Testis (tissue), 3 donors: ENCODE measurements around the gene SATB2. TPM values are rescaled to one million over a fixed set of nuclear protein-coding genes. Genes with fewer than 3 reads are reported as not detected.

Experiments used
- DNase-seq: peaks from one replicate; pipeline ENCODE4 v3.0.0-alpha.2; 2019
- H3K27ac ChIP-seq, 2 donors: fragments of 200-600 bp; sonication (generic); one replicate each; pipeline ENCODE4 v1.5.1; 2019
- H3K27me3 ChIP-seq: fragments of 200-600 bp; sonication (generic); one replicate; pipeline ENCODE4 v1.5.1; 2019
- H3K36me3 ChIP-seq: fragments of 200-600 bp; sonication (generic); one replicate; pipeline ENCODE4 v1.5.1; 2017; ENCODE audit warnings: low read depth; ENCODE audit errors: missing control alignments
- H3K4me1 ChIP-seq: fragments of 200-600 bp; sonication (generic); one replicate; pipeline ENCODE4 v1.5.1; 2019
- H3K4me3 ChIP-seq, 2 donors: fragments of 200-600 bp; sonication (generic); one replicate each; pipeline ENCODE4 v1.5.1; 2017 to 2019
- H3K9me3 ChIP-seq: fragments of 200-600 bp; sonication (generic); one replicate; pipeline ENCODE4 v1.5.1; 2017
- POLR2A ChIP-seq: fragments of 450-650 bp; IDR thresholded peaks from one replicate; pipeline ENCODE4 v1.6.1; 2017; ENCODE audit warnings: antibody characterized with exemption, mild to moderate bottlenecking, moderate library complexity
- WGBS, 2 donors: methylation state at CpG; one replicate each; pipeline ENCODE4 v1.1.5; 2018; 5-methylcytosine and 5-hydroxymethylcytosine counted together
- intact Hi-C: fragments of 100-400 bp; cut with DNase I; formaldehyde crosslinking; loops from one replicate; pipeline ENCODE4 v1.15.1; 2023; ENCODE audit warnings: low total_unique reads
- polyA plus RNA-seq: library from polyadenylated mRNA; stranded (reverse); fragments of 350-450 nt; fragmentation: Illumina TruSeq; extraction: RNeasy Lipid Tissue Mini Kit (QIAGEN cat#74804); gene quantifications from one replicate; pipeline ENCODE4 v1.2.3, GENCODE V29; 2014; ENCODE audit warnings: low read depth, low replicate concordance; ENCODE audit not compliant: insufficient read depth
- total RNA-seq, 2 donors: library from RNA; depleted of rRNA; stranded (reverse); fragments of >200 nt; gene quantifications; one replicate each; pipeline ENCODE4 v1.2.3, GENCODE V29; 2016
- TF ChIP-seq, protein P1 (sequence below), 3 experiments: fragments of 450-650 bp in 2 of 3; fragments of 200-600 bp in 1 of 3; sonication (generic) in 1 of 3; IDR thresholded peaks; one replicate each; pipeline ENCODE4 v1.5.1; 2016 to 2019; ENCODE audit warnings: antibody characterized with exemption in 3 of 3, mild to moderate bottlenecking in 2 of 3, moderate library complexity in 1 of 3

The SATB2 gene
- total and polyA plus RNA-seq, 3 donors from 2014 or later = 5.1 to 15.1 (median 14.1) TPM

DNA sequence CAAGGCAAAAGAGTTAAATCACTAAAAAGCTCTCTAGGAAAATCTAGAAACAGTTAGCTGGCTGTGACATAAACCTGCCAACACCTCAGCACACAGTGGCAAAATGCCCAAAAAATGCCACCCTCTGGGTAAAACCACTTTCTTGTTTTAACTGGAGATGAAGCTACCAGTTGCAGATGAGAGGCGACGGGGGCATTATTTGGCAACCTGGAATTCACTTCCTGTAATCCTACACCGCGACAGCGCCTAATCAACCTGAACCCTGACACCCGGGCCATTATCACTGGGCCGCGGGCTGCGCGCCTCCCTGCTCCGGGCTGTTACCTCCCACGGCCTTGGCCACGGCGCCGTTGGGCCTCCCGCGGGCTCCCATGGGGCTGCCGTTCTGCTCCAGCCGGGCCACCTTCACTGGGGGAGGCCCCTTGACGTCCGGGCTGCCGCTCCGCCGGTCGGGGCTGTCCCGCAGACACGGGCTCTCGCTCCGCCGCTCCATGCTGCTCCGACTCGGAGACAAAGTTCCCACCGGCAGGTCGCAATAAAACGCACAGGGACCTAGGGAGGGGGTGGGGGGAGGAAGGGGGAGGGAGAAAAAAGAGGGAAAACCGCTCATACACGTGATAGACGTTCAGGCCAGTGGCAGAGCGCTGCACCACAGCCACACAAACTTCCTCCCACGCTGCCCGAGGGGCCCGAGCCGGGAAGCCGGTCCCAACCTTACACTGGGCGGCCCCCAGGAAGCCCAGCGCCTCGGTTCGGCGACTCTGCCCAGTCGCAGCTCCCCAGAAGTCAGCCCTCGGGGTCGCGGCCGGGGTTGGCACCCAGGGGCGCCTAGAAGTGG, 2.0 kb downstream of the SATB2 start:
- Histone ChIP-seq H3K9me3 (no peaks in the 10 kb centered on the region), H3K4me1 (peaks cover 5% of the 10 kb centered on the region), H3K27ac (no peak overlapping the region), H3K4me3 (peak overlapping the region; percentile 70 to 83), H3K27me3 (peaks cover under 1% of the 10 kb centered on the region), H3K36me3 (no peaks in the 10 kb centered on the region)
- no peak for TF ChIP-seq POLR2A
- WGBS, 2 donors = 21 to 27% methylated on average over 16 to 50 of the region's 55 CpGs
- DNase-seq = no peak
- intact Hi-C loops = no loop called here

DNA sequence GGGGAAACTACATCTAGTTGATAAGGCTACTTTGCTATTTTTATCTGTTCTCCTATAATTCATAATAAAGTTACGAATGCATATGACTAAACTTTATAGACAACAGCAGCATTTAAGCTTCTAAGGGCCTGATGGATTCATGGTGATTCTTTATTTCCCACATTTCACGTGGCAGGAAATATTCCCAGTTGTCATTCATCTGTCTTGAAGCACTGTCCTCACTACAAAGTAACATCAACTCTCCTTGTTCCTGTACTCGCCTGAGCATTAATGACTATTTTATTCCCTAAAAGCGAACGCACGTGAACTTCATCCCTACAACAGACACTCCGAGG, 2.6 kb downstream of the SATB2 start:
- Histone ChIP-seq H3K27ac (no peak overlapping the region), H3K9me3 (no peaks in the 10 kb centered on the region), H3K27me3 (no peaks in the 10 kb centered on the region), H3K4me1 (peaks cover 5% of the 10 kb centered on the region), H3K36me3 (no peaks in the 10 kb centered on the region), H3K4me3 (peak overlapping the region in 1 of 2 donors; percentile 83)
- intact Hi-C loops = no loop called here
- DNase-seq = no peak
- no peak for TF ChIP-seq POLR2A
- TF ChIP-seq, protein P1, sequence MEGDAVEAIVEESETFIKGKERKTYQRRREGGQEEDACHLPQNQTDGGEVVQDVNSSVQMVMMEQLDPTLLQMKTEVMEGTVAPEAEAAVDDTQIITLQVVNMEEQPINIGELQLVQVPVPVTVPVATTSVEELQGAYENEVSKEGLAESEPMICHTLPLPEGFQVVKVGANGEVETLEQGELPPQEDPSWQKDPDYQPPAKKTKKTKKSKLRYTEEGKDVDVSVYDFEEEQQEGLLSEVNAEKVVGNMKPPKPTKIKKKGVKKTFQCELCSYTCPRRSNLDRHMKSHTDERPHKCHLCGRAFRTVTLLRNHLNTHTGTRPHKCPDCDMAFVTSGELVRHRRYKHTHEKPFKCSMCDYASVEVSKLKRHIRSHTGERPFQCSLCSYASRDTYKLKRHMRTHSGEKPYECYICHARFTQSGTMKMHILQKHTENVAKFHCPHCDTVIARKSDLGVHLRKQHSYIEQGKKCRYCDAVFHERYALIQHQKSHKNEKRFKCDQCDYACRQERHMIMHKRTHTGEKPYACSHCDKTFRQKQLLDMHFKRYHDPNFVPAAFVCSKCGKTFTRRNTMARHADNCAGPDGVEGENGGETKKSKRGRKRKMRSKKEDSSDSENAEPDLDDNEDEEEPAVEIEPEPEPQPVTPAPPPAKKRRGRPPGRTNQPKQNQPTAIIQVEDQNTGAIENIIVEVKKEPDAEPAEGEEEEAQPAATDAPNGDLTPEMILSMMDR (IDR thresholded peaks at IDR 0.05) = no peak
- 51 to 59% methylated on average over 7 of the region's 7 CpGs for WGBS, 2 donors

DNA sequence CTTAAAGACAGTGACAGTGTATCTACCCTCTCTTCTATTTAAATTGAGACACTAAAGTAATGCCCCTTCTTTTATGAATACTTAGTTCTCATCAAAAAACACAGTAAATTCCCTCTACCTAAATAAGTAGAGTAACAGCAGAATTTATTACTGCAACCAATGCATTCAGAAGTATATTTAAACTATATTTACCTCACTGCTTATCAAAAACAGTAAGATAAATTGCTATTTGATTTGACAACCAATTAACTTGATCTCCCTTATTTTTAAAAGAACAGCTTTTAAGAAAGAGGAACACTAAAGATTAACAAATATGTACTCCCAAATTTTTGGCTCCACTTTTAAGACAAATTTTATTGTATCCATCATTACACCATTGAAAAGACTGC, 4.8 kb downstream of the SATB2 start:
- no peaks in the 10 kb centered on the region for H3K27me3 ChIP-seq
- no peak for TF ChIP-seq POLR2A
- TF ChIP-seq, protein P1 (IDR thresholded peaks at IDR 0.05) = no peak
- no peak overlapping the region for H3K4me3 ChIP-seq
- H3K27ac ChIP-seq = no peak overlapping the region
- no peaks in the 10 kb centered on the region for H3K36me3 ChIP-seq
- H3K9me3 ChIP-seq = no peaks in the 10 kb centered on the region
- DNase-seq = no peak
- peaks cover 5% of the 10 kb centered on the region for H3K4me1 ChIP-seq
- intact Hi-C loops = no loop called here

DNA sequence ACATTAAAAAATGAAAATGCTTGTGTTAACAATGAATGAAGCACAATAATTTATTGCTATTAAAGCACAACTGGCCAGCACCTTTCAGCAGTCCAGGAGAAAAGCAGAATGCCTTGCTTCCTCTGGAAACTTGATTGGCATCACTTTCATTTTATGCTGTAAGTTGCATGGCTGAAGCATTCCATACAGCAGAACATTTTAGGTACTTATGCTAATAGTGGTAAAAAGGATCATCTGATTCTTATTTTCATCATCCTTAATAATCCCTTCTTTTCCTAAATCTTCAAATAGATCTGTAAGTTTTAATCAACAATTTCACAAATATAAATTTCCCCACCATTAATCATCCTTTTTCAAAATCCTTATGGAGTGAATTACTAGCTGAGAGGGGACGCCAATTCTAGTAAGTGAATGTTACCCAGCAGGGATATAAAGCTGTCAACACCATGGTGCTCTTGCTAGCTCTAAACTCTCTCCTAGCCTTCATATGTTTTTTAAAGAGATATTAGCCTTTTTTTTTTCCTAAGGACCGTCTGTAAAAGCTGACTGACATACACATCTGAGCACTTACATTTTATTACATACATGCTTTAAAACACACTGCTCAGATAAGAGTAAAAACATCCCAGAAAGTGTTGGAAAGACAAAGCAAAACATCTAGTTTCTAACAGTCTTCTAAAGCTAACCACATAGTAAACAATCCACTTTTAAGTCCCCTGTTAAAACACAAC, 5.3 kb downstream of the SATB2 start:
- H3K4me1 ChIP-seq = peaks cover 5% of the 10 kb centered on the region
- no peak overlapping the region for H3K4me3 ChIP-seq
- H3K27ac ChIP-seq = no peak overlapping the region
- no peaks in the 10 kb centered on the region for H3K27me3 ChIP-seq
- H3K36me3 ChIP-seq = no peaks in the 10 kb centered on the region
- WGBS, 2 donors = 88 to 90% methylated on average over 2 of the region's 2 CpGs
- TF ChIP-seq, protein P1 (IDR thresholded peaks at IDR 0.05) = no peak
- no peak for TF ChIP-seq POLR2A
- H3K9me3 ChIP-seq = no peaks in the 10 kb centered on the region
- intact Hi-C loops = no loop called here
- no peak for DNase-seq

DNA sequence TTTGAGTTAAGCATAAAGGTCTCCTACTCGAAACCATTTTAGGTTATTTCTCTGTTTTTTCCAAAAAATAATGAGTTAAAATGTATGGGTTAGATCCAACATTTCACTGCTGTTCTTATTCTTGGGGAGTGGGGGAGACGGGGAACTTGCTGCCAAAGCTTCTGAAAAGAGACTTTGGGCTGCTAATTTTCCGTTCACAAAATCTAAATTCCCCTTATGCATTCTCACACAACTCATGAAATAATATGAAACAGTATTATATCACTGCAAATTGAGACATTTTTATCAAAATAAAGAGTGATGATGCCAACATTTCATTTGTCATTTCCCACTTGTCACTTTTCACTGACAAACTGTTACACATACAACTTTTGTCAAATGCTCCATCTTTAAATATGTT, 7.8 kb downstream of the SATB2 start:
- H3K9me3 ChIP-seq = no peaks in the 10 kb centered on the region
- TF ChIP-seq POLR2A = no peak
- TF ChIP-seq, protein P1 (IDR thresholded peaks at IDR 0.05) = no peak
- intact Hi-C loops = no loop called here
- H3K27ac ChIP-seq = no peak overlapping the region
- no peaks in the 10 kb centered on the region for H3K27me3 ChIP-seq
- DNase-seq = no peak
- WGBS, 2 donors = 92 to 94% methylated on average over 3 of the region's 3 CpGs
- no peak overlapping the region for H3K4me3 ChIP-seq
- no peaks in the 10 kb centered on the region for H3K36me3 ChIP-seq
- H3K4me1 ChIP-seq = no peaks in the 10 kb centered on the region
